SH-SY5Y (cell line): ENCODE results near the gene ANO4.

Source experiments
- GATA2 ChIP-seq: IDR thresholded peaks from 2 replicates; pipeline ENCODE4 v1.6.1; 2011; ENCODE audit warnings: mild to moderate bottlenecking, low read depth, low read length
- GATA3 ChIP-seq: IDR thresholded peaks from 2 replicates; pipeline ENCODE4 v1.6.1; 2011; ENCODE audit warnings: low read depth, mild to moderate bottlenecking, low read length, moderate library complexity

The ANO4 gene

GRCh38 chr12:101068402-101068801 is 273.8 kb downstream of the ANO4 start:
- TF ChIP-seq GATA2 (no peak), GATA3 (no peak)

- TF ChIP-seq GATA3: no peak
- no peak for TF ChIP-seq GATA2
Measured at GRCh38 chr12:101068836-101069235, 274.3 kb downstream of the ANO4 start.

GRCh38 chr12:101074940-101075680 is 280.5 kb downstream of the ANO4 start:
- TF ChIP-seq GATA3 (no peak), GATA2 (no peak)

- TF ChIP-seq GATA2: no peak
- TF ChIP-seq GATA3: no peak
Measured at GRCh38 chr12:101076921-101077320, 282.3 kb downstream of the ANO4 start.

GRCh38 chr12:101077791-101078528 is 283.4 kb downstream of the ANO4 start:
- TF ChIP-seq GATA3 (no peak), GATA2 (no peak)

GRCh38 chr12:101078536-101079285 is 284.1 kb downstream of the ANO4 start:
- TF ChIP-seq GATA2: no peak
- no peak for TF ChIP-seq GATA3

- TF ChIP-seq GATA3 (no peak), GATA2 (no peak)
Measured at GRCh38 chr12:101082706-101083105, 288.1 kb downstream of the ANO4 start.

GRCh38 chr12:101086490-101087135 is 292.0 kb downstream of the ANO4 start:
- TF ChIP-seq GATA3: no peak

GRCh38 chr12:101087920-101088319 is 293.3 kb downstream of the ANO4 start:
- TF ChIP-seq GATA2 (no peak), GATA3 (no peak)

- no peak for TF ChIP-seq GATA2
- TF ChIP-seq GATA3: no peak
Measured at GRCh38 chr12:101089271-101089670, 294.7 kb downstream of the ANO4 start.

- no peak for TF ChIP-seq GATA3
- no peak for TF ChIP-seq GATA2
Measured at GRCh38 chr12:101097829-101098580, 303.4 kb downstream of the ANO4 start.

- TF ChIP-seq GATA3: no peak
- no peak for TF ChIP-seq GATA2
Measured at GRCh38 chr12:101107032-101107763, 312.6 kb downstream of the ANO4 start.

GRCh38 chr12:101108130-101108529 is 313.6 kb downstream of the ANO4 start:
- TF ChIP-seq GATA3 (no peak), GATA2 (no peak)
